Fibroblast of lung (primary cell): Measurements from ENCODE around the gene C19orf33. TPM values are rescaled to one million over a fixed set of nuclear protein-coding genes. Genes with fewer than 3 reads are reported as not detected.

ENCODE experiments used
- DNase-seq, 2 donors: peaks; one replicate each; pipeline versions ENCODE4 v3.0.0 to v3.0.0-alpha.2; 2010; ENCODE audit warnings: low read depth in 2 of 2
- H2AFZ ChIP-seq: 2 replicates; pipeline ENCODE4 v1.5.1; 2012; ENCODE audit warnings: low read length, control low read depth, inconsistent platforms
- H3K27ac ChIP-seq: 2 replicates; pipeline ENCODE4 v1.5.1; 2011; ENCODE audit warnings: low read length, control low read depth; ENCODE audit not compliant: insufficient read depth
- H3K27me3 ChIP-seq: 2 replicates; pipeline ENCODE4 v1.5.1; 2011; ENCODE audit warnings: mild to moderate bottlenecking, low read length; ENCODE audit not compliant: control insufficient read depth, insufficient read depth
- H3K36me3 ChIP-seq: 2 replicates; pipeline ENCODE4 v1.5.1; 2011; ENCODE audit warnings: low read length; ENCODE audit not compliant: control insufficient read depth, insufficient read depth
- H3K4me1 ChIP-seq: 2 replicates; pipeline ENCODE4 v1.5.1; 2011; ENCODE audit warnings: low read length; ENCODE audit not compliant: control insufficient read depth, insufficient read depth; ENCODE audit errors: extremely low read depth
- H3K4me2 ChIP-seq: 2 replicates; pipeline ENCODE4 v1.5.1; 2011; ENCODE audit warnings: low read length, control low read depth; ENCODE audit not compliant: insufficient read depth; ENCODE audit errors: extremely low read depth
- H3K4me3 ChIP-seq, 4 experiments: fragments of 200-600 bp in 1 of 4; sonication (generic) in 1 of 4; replicated peaks in 1 of 4; 2 replicates each; pipeline ENCODE4 v1.5.1; 2011 to 2016; ENCODE audit warnings: low read length in 4 of 4, low read depth in 3 of 4, mild to moderate bottlenecking in 3 of 4, control low read depth in 2 of 4, inconsistent platforms in 1 of 4, mixed read lengths in 1 of 4; ENCODE audit not compliant: insufficient read depth in 1 of 4; ENCODE audit errors: control extremely low read depth in 1 of 4
- H3K79me2 ChIP-seq: 2 replicates; pipeline ENCODE4 v1.5.1; 2012; ENCODE audit warnings: mild to moderate bottlenecking, low read length, inconsistent platforms; ENCODE audit not compliant: control insufficient read depth, insufficient read depth
- H3K9ac ChIP-seq: 2 replicates; pipeline ENCODE4 v1.5.1; 2011; ENCODE audit warnings: mild to moderate bottlenecking, low read length, control low read depth; ENCODE audit not compliant: insufficient read depth
- H3K9me3 ChIP-seq: 2 replicates; pipeline ENCODE4 v1.5.1; 2012; ENCODE audit warnings: low read depth, low read length; ENCODE audit not compliant: control insufficient read depth, insufficient read depth
- H4K20me1 ChIP-seq: 2 replicates; pipeline ENCODE4 v1.5.1; 2011; ENCODE audit warnings: low read length; ENCODE audit not compliant: control insufficient read depth, insufficient read depth; ENCODE audit errors: extremely low read depth
- EZH2 ChIP-seq: IDR thresholded peaks from 2 replicates; pipeline ENCODE4 v1.5.1; 2012; ENCODE audit warnings: low read length, control low read depth, mild to moderate bottlenecking; ENCODE audit errors: missing control alignments
- polyA plus RNA-seq, 2 donors: library from polyadenylated mRNA; depleted of rRNA in 1 of 2; stranded (reverse) in 1 of 2; unstranded in 1 of 2; fragments of >200 nt; gene quantifications; 2 replicates each; pipeline ENCODE4 v1.2.1, GENCODE V29; 2011 to 2012; ENCODE audit warnings: missing spikeins in 1 of 2
- total RNA-seq: library from RNA; depleted of rRNA; stranded (reverse); fragments of >200 nt; gene quantifications from 2 replicates; pipeline ENCODE4 v1.2.1, GENCODE V29; 2014
- TF ChIP-seq, protein P1 (sequence below), 2 donors: IDR thresholded peaks in 1 of 2; conservative IDR thresholded peaks in 1 of 2; 1 replicate in 1 of 2; 2 replicates in 1 of 2; pipeline ENCODE4 v1.5.1; 2011 to 2012; ENCODE audit warnings: low read length in 2 of 2, control low read depth in 1 of 2, inconsistent platforms in 1 of 2, low read depth in 1 of 2, mild to moderate bottlenecking in 1 of 2

The C19orf33 gene
- total and polyA plus RNA-seq, 2 donors (not counting 1 experiment from before 2014, with no cell fraction given): not detected

DNA sequence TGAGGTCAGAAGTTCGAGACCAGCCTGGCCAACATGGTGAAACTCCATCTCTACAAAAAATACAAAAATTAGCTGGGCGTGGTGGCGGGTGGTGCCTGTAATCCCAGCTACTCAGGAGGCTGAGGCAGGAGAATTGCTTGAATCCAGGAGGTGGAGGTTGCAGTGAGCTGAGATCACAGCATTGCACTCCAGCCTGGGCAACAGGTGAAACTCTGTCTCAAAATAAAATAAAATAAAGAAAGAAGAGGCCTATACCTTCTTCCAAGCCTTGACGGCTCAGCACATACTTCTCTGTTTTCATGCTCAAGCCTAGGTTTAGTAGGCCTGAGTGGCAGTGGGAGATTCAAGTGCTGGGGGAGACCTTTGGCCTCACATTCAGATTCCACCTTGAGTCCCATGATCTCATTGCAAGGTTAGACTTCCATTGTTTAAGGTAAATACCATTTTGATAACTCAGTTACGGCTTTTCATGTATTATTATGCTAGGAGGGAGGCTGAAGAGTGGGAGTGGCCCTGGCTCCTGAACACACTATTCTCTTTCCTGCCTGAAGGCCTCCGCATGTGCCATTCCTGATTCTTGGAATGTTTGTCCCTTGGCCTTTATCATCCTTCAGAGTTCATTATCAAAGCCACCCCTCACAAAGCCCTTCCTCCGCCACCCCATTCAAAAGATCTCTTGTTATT, 41.3 kb upstream of the C19orf33 start:
- H3K27me3 ChIP-seq: no peaks in the 10 kb centered on the region
- TF ChIP-seq, protein P1, sequence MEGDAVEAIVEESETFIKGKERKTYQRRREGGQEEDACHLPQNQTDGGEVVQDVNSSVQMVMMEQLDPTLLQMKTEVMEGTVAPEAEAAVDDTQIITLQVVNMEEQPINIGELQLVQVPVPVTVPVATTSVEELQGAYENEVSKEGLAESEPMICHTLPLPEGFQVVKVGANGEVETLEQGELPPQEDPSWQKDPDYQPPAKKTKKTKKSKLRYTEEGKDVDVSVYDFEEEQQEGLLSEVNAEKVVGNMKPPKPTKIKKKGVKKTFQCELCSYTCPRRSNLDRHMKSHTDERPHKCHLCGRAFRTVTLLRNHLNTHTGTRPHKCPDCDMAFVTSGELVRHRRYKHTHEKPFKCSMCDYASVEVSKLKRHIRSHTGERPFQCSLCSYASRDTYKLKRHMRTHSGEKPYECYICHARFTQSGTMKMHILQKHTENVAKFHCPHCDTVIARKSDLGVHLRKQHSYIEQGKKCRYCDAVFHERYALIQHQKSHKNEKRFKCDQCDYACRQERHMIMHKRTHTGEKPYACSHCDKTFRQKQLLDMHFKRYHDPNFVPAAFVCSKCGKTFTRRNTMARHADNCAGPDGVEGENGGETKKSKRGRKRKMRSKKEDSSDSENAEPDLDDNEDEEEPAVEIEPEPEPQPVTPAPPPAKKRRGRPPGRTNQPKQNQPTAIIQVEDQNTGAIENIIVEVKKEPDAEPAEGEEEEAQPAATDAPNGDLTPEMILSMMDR (conservative IDR thresholded peaks at IDR 0.05 in 1 of 2, IDR thresholded peaks at IDR 0.05 in 1 of 2; ENCODE audit: low read depth in 1 of 2, low read length in 2 of 2): no peak
- TF ChIP-seq EZH2: no peak
- no peak overlapping the region for H3K27ac ChIP-seq
- no peak overlapping the region for H2AFZ ChIP-seq
- H3K79me2 ChIP-seq: no peaks in the 10 kb centered on the region
- H3K4me3 ChIP-seq: no peak overlapping the region
- peaks cover 8% of the 10 kb centered on the region for H3K4me1 ChIP-seq
- H3K9me3 ChIP-seq: no peaks in the 10 kb centered on the region
- H3K4me2 ChIP-seq: no peak overlapping the region
- no peak overlapping the region for H3K9ac ChIP-seq
- H4K20me1 ChIP-seq: no peaks in the 10 kb centered on the region
- H3K36me3 ChIP-seq: no peaks in the 10 kb centered on the region
- no peak for DNase-seq

DNA sequence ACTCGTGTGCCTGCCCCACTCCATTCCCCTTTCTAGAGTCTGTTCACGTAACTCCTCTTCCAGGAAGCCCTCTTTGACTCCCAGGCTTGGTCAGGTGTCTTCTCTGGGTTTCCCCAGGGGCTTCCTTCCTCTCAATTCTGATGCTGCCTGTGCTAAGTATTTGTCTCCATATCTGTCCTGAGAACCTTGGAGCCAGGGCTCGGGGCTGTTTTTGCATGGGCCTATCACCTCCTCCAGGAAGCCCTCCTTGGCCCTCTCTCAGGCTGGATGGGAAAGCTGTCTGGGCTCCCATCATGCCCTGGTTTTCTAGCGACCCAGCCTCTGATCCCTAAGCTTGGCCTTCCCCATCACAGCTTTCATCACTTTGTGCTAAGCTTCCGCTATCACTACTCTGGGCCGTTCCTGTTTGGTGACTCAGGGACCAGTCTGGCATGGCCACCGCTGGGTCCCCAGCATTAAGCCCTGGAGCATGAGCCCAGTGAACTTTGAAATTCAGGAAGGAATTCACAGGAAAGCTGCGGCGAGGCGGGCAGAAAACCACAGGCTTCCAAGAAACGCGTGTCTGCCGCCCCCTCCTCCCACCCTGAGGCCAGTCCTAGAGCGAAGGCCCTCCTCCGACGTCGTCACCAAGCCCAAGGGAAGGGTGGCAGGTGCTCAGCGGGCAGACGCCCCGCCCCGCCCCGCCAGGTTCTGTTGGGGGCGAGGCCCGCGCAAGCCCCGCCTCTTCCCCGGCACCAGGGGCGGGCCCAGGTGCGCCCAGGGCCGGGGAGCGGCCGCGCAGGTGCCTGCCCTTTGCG, 40.2 kb upstream of the C19orf33 start:
- no peak overlapping the region for H3K9ac ChIP-seq
- H3K79me2 ChIP-seq: no peaks in the 10 kb centered on the region
- no peaks in the 10 kb centered on the region for H3K9me3 ChIP-seq
- peaks cover 8% of the 10 kb centered on the region for H3K4me1 ChIP-seq
- peak overlapping the region; percentile 90 for H3K4me2 ChIP-seq
- H4K20me1 ChIP-seq: no peaks in the 10 kb centered on the region
- H3K27ac ChIP-seq: no peak overlapping the region
- H2AFZ ChIP-seq: peak overlapping the region; percentile 30
- H3K4me3 ChIP-seq: peak overlapping the region in 2 of 4 experiments; percentile 26 to 46
- TF ChIP-seq EZH2: no peak
- TF ChIP-seq, protein P1 (conservative IDR thresholded peaks at IDR 0.05 in 1 of 2, IDR thresholded peaks at IDR 0.05 in 1 of 2; ENCODE audit: low read depth in 1 of 2, low read length in 2 of 2): no peak
- H3K36me3 ChIP-seq: no peaks in the 10 kb centered on the region
- H3K27me3 ChIP-seq: no peaks in the 10 kb centered on the region
- DNase-seq: peak in 1 of 2 donors; percentile 69

DNA sequence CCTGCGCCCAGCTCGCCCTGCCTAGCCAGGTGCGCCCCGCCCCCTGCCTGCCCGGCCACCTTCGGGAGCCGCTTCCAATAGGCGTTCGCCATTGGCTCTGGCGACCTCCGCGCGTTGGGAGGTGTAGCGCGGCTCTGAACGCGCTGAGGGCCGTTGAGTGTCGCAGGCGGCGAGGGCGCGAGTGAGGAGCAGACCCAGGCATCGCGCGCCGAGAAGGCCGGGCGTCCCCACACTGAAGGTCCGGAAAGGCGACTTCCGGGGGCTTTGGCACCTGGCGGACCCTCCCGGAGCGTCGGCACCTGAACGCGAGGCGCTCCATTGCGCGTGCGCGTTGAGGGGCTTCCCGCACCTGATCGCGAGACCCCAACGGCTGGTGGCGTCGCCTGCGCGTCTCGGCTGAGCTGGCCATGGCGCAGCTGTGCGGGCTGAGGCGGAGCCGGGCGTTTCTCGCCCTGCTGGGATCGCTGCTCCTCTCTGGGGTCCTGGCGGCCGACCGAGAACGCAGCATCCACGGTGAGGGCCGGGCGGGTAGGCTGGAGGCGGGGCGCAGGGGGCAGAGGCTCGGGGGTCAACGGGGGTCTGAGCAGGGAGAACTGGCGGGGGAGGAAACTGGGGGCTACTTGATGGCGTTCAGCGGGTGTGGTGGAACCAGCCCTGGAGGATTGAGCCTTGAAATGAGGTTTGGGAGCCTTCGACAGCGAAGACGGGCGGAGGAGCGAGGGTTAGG, 39.4 kb upstream of the C19orf33 start, which contains the start of gene SPINT2:
SPINT2 (plus strand) TSS at position 88 of the 727 bp plus-strand sequence; CDS start at position 408, 320 bp downstream.
- TF ChIP-seq EZH2: no peak
- TF ChIP-seq, protein P1 (conservative IDR thresholded peaks at IDR 0.05 in 1 of 2, IDR thresholded peaks at IDR 0.05 in 1 of 2; ENCODE audit: low read depth in 1 of 2, low read length in 2 of 2): no peak
- no peak for DNase-seq
- Histone ChIP-seq H3K4me3 (peak within 1 kb of the TSS in 3 of 4 experiments; percentile 21 to 46 (median 26)), H3K27me3 (no peaks in the 10 kb centered on the region), H3K36me3 (no peaks in the 10 kb centered on the region), H4K20me1 (no peaks in the 10 kb centered on the region), H3K9me3 (no peaks in the 10 kb centered on the region), H2AFZ (peak within 1 kb of the TSS; percentile 65), H3K4me1 (peaks cover 8% of the 10 kb centered on the region), H3K27ac (no peak within 1 kb of the TSS), H3K79me2 (no peaks in the 10 kb centered on the region), H3K4me2 (peak within 1 kb of the TSS; percentile 90), H3K9ac (no peak within 1 kb of the TSS)
